ENCODE measurements around the gene SNX8. TPM values are rescaled to one million over a fixed set of nuclear protein-coding genes. Genes with fewer than 3 reads are reported as not detected.
"Not testable (repeated sequence)": the region's sequence is repeated elsewhere in the genome, so short reads cannot be mapped to it uniquely, and the experiment has no call there.

SNX8 gene
- polyA plus RNA-seq, 1 experiment: 40.2 TPM

DNA sequence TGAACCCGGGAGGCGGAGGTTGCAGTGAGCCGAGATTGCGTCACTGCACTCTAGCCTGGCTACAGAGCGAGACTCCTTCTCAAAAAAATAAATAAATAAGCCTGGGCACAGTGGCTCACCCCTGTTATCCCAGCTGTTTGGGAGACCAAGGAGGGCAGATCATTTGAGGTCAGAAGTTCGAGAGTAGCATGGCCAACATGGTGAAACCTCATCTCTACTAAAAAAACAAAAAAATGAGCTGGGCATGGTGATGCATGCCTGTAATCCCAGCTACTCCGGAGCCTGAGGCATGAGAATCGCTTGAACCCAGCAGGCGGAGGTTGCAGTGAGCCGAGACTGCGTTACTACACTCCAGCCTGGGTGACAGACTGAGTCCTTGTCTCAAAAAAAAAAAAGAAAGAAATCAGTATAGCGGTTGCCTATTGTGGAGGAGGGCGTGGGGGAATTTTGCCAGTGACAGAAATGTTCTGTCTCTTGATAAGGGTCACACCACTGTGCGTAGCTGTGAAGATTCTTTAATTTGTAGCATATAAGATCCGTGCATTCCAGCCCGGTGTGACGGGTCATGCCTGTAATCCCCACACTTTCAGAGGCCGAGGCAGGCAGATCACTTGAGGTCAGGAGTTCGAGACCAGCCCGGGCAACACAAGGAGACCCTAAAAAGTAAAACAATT, 22.5 kb upstream of the SNX8 start:
- H3K9me3 ChIP-seq (ENCODE audit: control insufficient read depth, insufficient read depth, low read length): no peaks in the 10 kb centered on the region
- H3K27me3 ChIP-seq (ENCODE audit: control insufficient read depth, insufficient read depth, low read length): no peaks in the 10 kb centered on the region
- DNase-seq (ENCODE audit: low read depth, low spot score): no peak
- ChIA-PET CTCF (interaction anchor here (0.7 to 1.1 kb wide), 2 partner anchors 11 to 89 kb away, joined by 3 read pairs; no protein-coding TSS in a partner anchor), POLR2A (no interaction called here)
- H3K4me3 ChIP-seq (ENCODE audit: low read depth, low read length): no peak overlapping the region
- TF ChIP-seq, protein P1, sequence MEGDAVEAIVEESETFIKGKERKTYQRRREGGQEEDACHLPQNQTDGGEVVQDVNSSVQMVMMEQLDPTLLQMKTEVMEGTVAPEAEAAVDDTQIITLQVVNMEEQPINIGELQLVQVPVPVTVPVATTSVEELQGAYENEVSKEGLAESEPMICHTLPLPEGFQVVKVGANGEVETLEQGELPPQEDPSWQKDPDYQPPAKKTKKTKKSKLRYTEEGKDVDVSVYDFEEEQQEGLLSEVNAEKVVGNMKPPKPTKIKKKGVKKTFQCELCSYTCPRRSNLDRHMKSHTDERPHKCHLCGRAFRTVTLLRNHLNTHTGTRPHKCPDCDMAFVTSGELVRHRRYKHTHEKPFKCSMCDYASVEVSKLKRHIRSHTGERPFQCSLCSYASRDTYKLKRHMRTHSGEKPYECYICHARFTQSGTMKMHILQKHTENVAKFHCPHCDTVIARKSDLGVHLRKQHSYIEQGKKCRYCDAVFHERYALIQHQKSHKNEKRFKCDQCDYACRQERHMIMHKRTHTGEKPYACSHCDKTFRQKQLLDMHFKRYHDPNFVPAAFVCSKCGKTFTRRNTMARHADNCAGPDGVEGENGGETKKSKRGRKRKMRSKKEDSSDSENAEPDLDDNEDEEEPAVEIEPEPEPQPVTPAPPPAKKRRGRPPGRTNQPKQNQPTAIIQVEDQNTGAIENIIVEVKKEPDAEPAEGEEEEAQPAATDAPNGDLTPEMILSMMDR (IDR thresholded peaks at IDR 0.05; ENCODE audit: low read depth, low read length): no peak
- H3K27ac ChIP-seq (ENCODE audit: low read depth, low read length): no peak overlapping the region

DNA sequence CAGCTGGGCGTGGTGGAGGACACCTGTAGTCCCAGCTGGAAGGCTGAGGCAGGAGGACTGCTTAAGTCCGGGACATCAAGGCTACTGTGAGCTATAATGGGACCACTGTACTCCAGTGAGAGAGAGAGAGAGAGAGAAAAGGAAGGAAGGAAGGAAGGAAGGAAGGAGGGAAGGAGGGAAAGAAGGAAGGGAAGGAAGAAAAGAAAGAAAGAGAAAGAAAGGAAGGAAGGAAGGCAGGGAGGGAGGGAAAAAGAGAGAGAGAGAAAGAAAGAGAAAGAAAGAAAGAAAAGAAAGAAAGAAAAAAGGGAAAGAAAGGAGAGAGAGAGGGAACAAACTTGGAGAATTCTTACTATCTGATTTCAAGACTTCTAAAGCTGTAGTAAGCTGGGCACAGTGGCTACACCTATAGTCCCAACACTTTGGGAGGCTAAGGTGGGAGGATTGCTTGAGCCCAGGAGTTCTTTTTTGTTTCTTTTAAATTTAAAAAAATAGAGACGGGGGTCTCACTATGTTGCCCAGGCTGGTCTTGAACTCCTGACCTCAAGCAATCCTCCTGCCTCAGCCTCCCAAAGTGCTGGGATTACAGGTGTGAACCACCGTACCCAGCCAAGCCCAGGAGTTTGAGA, 18.5 kb upstream of the SNX8 start:
- POLR2A ChIA-PET; H3K27ac ChIP-seq (ENCODE audit: low read depth, low read length); H3K27me3 ChIP-seq (ENCODE audit: control insufficient read depth, insufficient read depth, low read length); DNase-seq (ENCODE audit: low read depth, low spot score); H3K4me3 ChIP-seq (ENCODE audit: low read depth, low read length); CTCF ChIA-PET; H3K9me3 ChIP-seq (ENCODE audit: control insufficient read depth, insufficient read depth, low read length): not testable (repeated sequence)

DNA sequence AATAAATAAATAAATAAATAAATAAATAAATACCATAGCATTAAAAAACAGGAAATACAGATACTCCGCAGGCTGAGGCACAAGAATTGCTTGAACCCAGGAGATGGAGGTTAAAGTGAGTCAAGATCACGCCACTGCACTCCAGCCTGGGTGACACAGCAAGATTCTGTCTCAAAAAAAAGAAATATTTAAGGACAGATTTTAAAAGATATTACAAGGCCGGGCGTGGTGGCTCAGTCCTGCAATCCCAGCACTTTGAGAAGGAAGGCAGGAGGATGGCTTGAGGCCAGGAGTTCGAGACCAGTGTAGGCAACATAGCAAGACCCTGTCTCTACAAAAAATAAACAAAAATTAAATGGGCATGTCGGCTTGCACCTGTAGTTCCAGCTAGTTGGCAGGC, 17.5 kb upstream of the SNX8 start:
- ChIA-PET CTCF (no interaction called here), POLR2A (no interaction called here)
- DNase-seq (ENCODE audit: low read depth, low spot score): no peak
- no peaks in the 10 kb centered on the region for H3K27me3 ChIP-seq (ENCODE audit: control insufficient read depth, insufficient read depth, low read length)
- TF ChIP-seq, protein P1 (IDR thresholded peaks at IDR 0.05; ENCODE audit: low read depth, low read length): no peak
- no peaks in the 10 kb centered on the region for H3K9me3 ChIP-seq (ENCODE audit: control insufficient read depth, insufficient read depth, low read length)
- H3K4me3 ChIP-seq (ENCODE audit: low read depth, low read length): no peak overlapping the region
- H3K27ac ChIP-seq (ENCODE audit: low read depth, low read length): no peak overlapping the region

DNA sequence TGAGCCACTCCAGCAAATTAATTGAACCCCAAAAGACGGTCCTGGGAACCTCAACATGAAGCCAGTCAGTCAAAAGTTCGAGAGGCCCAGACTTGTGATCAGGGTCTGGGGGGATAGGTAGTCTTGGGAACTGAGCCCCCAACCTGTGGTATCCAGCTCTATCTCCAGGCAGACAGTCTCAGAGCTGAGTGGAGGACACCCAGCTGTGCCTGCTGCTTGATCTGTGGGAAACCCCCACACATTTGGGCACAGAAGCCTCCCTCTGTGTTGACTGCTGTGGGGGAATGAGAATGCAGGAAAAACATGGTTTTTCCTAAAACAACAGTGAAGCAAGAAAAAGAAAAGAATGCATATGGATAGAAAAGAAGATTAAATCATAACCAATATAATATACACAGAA, 16.3 kb upstream of the SNX8 start:
- CTCF ChIA-PET: no interaction called here
- H3K27ac ChIP-seq (ENCODE audit: low read depth, low read length): no peak overlapping the region
- no peaks in the 10 kb centered on the region for H3K27me3 ChIP-seq (ENCODE audit: control insufficient read depth, insufficient read depth, low read length)
- no peaks in the 10 kb centered on the region for H3K9me3 ChIP-seq (ENCODE audit: control insufficient read depth, insufficient read depth, low read length)
- POLR2A ChIA-PET: interaction anchor here (0.7 kb wide), 1 partner anchor 81 kb away, joined by 5 read pairs; no protein-coding TSS in a partner anchor
- no peak overlapping the region for H3K4me3 ChIP-seq (ENCODE audit: low read depth, low read length)
- no peak for DNase-seq (ENCODE audit: low read depth, low spot score)
- TF ChIP-seq, protein P1 (IDR thresholded peaks at IDR 0.05; ENCODE audit: low read depth, low read length): no peak

DNA sequence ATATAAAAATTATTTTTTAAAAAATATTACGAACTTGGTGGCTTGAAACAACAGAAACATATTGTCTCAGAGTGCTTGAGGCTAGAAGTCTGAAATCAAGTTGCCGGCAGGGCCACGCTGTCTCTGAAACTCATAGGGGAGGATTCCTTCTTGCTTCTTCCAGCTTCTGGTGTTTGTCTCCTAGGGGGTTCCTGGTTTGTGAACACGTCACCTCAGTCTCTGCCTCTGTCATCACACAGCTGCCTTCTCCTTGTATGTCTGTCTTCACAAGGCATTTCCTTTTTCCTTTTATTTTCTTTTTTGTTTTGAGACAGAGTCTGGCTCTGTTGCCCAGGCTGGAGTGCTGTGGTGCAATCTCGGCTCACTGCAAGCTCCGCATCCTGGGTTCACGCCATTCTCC, 12.7 kb upstream of the SNX8 start:
- TF ChIP-seq, protein P1 (IDR thresholded peaks at IDR 0.05; ENCODE audit: low read depth, low read length): no peak
- POLR2A ChIA-PET: no interaction called here
- no peak for DNase-seq (ENCODE audit: low read depth, low spot score)
- Histone ChIP-seq H3K27ac (ENCODE audit: low read depth, low read length) (no peak overlapping the region), H3K4me3 (ENCODE audit: low read depth, low read length) (no peak overlapping the region), H3K27me3 (ENCODE audit: control insufficient read depth, insufficient read depth, low read length) (no peaks in the 10 kb centered on the region), H3K9me3 (ENCODE audit: control insufficient read depth, insufficient read depth, low read length) (no peaks in the 10 kb centered on the region)
- CTCF ChIA-PET: no interaction called here
